Measurements from ENCODE around the gene SYT2.

DNA sequence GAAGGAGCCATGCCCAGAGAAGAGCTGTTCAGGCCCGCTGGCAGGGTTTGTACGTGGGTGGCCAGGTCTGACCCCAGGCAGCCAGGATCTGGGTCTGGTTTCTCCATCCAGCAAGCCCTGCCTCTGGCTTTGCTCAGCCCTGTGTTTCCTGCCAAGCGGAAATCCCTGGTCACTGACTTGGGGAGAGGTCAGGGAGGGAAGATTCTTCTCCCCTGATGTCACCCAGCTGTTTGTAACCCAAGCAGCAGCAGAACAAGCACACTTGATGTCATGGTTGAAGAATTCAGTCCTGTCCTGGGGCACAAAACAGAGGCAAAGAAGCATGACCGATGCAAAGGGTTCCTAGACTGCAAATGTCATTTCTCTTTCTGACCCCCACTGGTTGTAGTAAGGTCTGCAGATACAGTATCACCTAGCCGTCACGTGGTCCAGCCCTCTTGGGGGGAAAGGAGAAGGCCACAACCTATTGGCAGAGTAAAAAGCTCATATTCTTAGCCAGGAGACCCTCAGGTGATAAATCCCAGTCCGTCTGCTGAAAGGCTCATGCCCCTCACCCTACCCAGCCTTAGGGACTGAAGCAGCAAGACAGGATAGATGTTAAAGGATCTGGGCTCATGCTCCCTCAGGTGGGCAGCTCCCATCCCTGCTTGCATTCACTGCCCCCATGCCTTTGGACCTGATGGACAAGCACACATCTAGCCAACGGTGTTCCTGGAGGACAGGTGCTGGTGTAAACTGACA, 120.9 kb downstream of the SYT2 start:
- peak in 1 of 6 experiments; percentile 32 for TF ChIP-seq CTCF (IDR thresholded peaks at IDR 0.05)
- TF ChIP-seq POLR2A (IDR thresholded peaks at IDR 0.05), result no peak
